Activated effector memory CD4-positive, alpha-beta T cell treated with anti-CD3 and anti-CD28 coated beads, Interleukin-2, amount 50 U/mL, for 16 hours (primary cell): ENCODE measurements around the gene SLC8A1.

Experiments
- DNase-seq: peaks from one replicate; pipeline ENCODE4 v3.0.0-alpha.2; 2020

The SLC8A1 gene

DNA sequence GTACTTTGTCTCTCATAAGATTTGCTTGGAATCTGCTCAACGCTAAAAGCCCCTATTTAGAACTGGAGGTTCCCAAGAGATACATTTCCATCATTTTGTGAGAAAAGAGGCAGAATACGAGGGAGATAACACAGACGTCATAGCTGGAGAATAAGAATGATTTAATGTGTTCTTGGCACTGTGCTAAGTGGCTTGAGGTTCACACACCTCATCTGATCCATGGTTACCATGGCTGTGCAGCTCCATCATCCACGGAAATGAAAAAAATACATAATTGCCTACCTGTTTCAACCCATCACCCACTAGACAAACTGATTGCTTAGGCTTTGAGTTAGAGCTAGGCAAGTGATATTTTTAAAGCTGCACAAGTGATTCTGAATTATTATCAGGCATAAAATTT, 227.6 kb downstream of the SLC8A1 start:
- no peak for DNase-seq

GRCh38 chr2:40220177-40220925, 231.5 kb downstream of the SLC8A1 start:
- no peak for DNase-seq

- no peak for DNase-seq
These were observed 232.7 kb downstream of the SLC8A1 start for GRCh38 chr2:40219141-40219540.

DNA sequence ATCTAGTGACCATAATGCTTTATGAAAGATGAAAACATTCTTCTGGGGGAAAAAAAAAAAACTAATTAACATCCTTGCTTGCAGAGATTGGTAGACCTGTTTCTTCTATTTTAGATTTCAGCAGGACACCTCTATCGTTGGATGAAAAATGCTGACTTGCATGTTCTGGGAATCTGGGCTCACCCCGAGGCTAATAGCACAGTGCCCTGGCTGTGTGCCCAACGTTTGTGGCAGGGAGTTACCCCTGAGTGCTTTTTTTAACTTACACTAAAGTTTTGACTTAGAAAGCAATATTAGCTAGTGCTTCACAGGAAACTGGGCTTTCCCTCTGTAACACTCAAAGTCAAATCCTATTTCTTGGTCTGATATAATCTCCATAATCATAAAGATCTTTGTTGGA, 233.2 kb downstream of the SLC8A1 start:
- no peak for DNase-seq

DNA sequence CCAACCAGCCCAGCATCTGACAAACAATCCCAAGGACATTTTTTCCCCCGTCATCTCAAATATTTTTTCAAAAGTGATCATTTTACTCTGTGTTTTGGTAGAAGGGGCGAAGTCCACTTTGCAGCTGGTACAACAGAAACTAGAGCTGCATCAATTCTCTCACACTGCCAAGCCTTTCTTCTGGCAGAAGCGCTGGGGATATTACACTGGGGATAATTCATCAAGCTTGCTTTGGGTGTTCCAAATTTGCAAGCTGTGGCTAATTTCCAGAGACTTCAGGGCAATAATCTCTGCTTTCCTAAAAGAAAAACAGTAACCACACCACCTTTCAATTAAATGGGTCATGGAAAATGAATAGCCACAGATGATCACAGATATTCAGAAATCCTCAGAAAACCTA, 238.3 kb downstream of the SLC8A1 start:
- no peak for DNase-seq

GRCh38 chr2:40213071-40213470, 238.8 kb downstream of the SLC8A1 start:
- no peak for DNase-seq

GRCh38 chr2:40210968-40211353, 240.9 kb downstream of the SLC8A1 start:
- DNase-seq: no peak

DNA sequence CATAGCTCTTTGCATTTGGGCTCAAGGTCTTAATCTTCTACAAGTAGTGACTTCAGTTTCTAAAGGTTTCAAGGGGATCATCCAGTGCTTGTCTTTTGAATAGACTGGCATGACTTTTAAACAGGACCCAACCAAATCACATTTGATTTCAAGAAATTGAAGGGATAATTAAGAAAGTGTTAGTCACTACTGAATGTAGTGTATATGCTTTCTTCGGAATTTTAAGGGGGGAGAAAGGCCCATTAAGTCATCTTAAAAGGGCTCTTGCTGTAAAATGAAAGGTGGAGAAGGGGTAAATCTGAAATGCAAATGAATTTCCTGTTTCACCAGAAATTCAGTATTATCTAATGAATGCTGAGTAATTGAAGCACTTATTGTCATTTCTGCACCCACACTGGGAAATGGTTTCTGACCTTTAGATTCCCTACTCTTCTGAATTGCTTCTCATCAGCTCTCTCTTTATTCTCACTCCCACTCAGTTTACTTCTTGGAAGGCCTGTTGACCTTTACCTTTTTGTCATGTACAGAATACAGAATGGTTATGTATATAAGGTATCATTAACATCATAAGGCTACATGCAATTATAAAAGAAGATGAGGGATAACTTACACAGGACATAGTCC, 241.4 kb downstream of the SLC8A1 start:
- no peak for DNase-seq

- no peak for DNase-seq
These were observed 242.1 kb downstream of the SLC8A1 start for GRCh38 chr2:40209761-40210160.

DNA sequence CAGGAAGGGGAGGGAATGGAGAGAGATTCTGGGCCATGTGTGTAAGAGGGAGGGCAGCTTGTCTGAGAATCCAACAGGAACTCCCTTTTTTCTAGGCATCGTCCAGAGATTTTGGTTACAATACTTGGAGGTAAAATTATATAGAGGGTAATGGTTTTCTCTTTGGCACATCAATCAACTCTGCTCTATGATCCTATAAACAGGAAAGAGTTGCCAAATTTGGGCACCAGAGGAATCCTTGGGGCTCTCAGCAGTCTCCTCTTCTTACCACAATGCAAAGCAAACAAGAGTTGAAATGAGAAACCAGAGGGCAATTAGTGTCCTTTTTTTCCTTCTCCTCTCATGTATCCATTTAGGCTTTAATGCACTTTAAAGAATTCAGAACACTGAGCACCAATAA, 243.4 kb downstream of the SLC8A1 start:
- DNase-seq: no peak

GRCh38 chr2:40204268-40204667, 247.6 kb downstream of the SLC8A1 start:
- DNase-seq: no peak

GRCh38 chr2:40202798-40203400, 249.0 kb downstream of the SLC8A1 start:
- no peak for DNase-seq

- DNase-seq: no peak
These were observed 250.5 kb downstream of the SLC8A1 start for GRCh38 chr2:40201425-40201824.

- DNase-seq: no peak
These were observed 251.4 kb downstream of the SLC8A1 start for GRCh38 chr2:40200366-40200915.

- DNase-seq: no peak
These were observed 252.1 kb downstream of the SLC8A1 start for GRCh38 chr2:40199771-40200170.

GRCh38 chr2:40197121-40197520, 254.8 kb downstream of the SLC8A1 start:
- no peak for DNase-seq

DNA sequence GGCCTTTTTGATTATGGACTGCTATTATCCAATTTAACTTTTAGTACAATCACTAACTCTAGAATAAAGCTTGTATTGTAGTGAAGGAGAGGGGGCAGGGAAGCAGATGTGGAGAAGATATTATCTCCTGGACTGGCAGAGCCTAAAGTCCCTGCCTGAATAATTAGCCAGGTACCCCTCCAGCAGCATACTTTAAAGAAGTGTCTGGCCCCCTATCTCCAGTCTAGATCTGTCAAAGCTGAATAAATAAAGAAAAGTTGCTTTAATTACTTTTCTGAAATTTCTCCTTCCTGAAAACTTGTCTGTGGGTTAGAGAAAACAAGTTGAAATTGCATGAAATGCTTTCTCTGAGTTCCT, 258.2 kb downstream of the SLC8A1 start:
- no peak for DNase-seq

DNA sequence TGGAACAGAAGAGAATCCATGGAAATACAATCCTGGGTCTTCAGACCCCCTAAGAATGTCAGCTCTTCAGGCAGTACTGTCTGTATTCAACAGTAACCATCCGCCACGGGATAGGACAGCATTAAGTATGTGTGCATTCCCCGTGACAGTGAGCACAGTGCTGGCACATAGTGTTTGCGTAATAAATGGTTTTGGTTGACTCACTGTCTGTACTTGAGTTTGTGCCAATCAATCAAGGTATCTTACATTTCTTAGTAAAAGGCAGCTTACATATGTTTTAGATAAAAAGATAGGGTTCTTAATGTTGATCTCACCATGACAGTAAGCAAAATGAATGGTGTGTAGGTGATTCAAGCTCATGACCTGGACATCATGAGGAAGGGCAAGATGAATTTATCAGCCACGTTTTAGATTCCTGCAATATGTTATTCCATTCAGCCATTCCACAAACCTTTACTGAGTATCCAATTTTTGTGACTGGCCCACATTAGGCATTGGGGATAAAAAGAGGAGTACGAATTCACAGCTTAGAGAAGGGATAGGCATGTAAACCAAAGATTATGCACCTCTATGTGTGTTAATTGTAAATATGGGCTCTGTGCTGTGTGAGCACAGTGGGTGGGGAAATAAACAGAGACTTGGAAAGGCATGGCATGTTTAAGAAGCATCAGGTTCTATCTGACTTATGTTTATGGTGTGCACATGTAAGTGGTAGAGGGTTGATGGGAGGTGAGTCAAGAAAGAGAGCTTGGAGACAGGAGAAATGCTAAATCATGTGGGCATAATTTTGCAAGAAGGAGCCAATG, 258.8 kb downstream of the SLC8A1 start:
- no peak for DNase-seq

DNA sequence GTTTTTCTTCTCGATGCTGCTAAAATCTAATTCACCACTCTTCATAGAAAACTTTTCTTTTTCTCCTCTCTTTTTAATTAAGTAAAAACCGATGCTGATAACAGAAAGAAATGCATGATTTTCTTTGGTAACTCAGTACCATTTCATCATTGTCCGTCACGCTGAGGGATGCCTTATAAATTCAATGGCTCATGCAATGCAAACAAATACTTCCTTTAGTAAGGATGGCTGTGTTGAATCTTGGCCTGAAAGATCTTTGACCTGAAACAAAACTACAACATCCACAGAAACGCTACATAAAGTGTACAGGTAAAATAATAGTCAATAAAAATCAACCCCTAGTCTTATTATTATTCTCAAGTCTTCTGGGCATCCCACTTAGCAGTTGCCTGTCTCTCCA, 261.4 kb downstream of the SLC8A1 start:
- DNase-seq: no peak

DNA sequence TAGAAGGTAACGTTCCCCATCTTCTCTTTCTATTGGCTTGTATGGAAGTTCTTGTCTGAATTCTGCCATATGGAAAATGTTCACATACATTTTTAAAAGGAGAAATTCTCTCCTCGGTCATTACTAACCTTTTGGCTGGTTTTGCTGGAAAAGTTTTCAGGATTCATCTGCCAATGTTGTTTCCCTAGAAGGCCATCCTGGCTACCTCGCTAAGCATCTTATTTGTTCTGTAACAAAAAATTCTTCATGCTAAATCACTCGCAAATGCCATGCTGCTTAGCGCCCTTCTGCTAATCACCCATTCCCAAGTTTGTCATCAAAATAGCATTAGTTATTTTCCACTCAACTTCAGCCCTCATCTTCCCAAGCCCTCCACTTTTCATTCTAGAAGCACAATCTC, 262.0 kb downstream of the SLC8A1 start:
- DNase-seq: no peak

- DNase-seq: no peak
These were observed 264.8 kb downstream of the SLC8A1 start for GRCh38 chr2:40187054-40187453.

- DNase-seq: no peak
These were observed 267.3 kb downstream of the SLC8A1 start for GRCh38 chr2:40184551-40184950.

DNA sequence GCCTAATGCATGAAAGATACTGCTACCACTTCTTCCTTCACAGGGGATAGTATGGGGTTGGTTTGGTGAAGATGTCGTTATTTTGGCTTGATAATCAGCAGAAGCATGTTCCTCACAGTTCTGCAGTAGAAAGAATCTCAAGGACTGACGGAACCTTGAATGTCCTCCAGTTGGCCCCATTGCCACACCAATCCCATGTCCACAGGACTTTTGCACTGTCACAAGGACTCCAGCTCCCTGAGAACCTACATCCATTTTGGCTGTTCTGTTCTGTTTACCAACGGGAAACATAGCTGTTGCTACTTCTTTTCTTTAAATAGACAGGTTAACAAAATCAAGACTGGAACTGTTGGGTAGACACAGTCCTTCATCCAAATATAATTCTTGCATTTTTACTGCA, 270.0 kb downstream of the SLC8A1 start:
- DNase-seq: no peak
